IMR-90 (cell line): ENCODE measurements around the gene DNAH8. TPM values are rescaled to one million over a fixed set of nuclear protein-coding genes. Genes with fewer than 3 reads are reported as not detected.

ENCODE experiments used
- ATAC-seq: fragments of 200-7000 bp; cut with Tn5 transposase; 2 replicates; pipeline ENCODE4 v1.9.1; 2020; ENCODE audit warnings: low read depth, mild to moderate bottlenecking, moderate library complexity
- BruUV-seq: library from RNA; stranded (reverse); fragments of 400-500 nt; replicated peaks from 2 replicates; lab custom pipeline; 2021; lab: Mats Ljungman, UMichigan
- CTCF ChIA-PET: fragments of 300-600 bp; formaldehyde crosslinking; extraction: SDS; loops from one replicate; lab custom pipeline; 2021; ENCODE audit warnings: antibody characterized with exemption; lab: Yijun Ruan, JAX
- POLR2A ChIA-PET: fragments of 300-600 bp; sonication (Branson Sonifier 250); formaldehyde crosslinking; loops from one replicate; lab custom pipeline; 2022; ENCODE audit warnings: antibody characterized with exemption; ENCODE audit not compliant: unreplicated experiment; lab: Charles Lee
- DNase-seq: peaks from one replicate; pipeline ENCODE4 v3.0.0; 2013
- H2AFZ ChIP-seq: replicated peaks from 2 replicates; pipeline ENCODE3; 2013; ENCODE audit warnings: low read length, mild to moderate bottlenecking; ENCODE audit not compliant: poor library complexity
- H2AK5ac ChIP-seq: 2 replicates; pipeline ENCODE4 v1.6.1; 2013; ENCODE audit warnings: low read depth, low read length, inconsistent platforms
- H2AK9ac ChIP-seq: replicated peaks from 2 replicates; pipeline ENCODE3; 2013; ENCODE audit warnings: mild to moderate bottlenecking, low read depth, low read length, moderate library complexity; ENCODE audit not compliant: poor library complexity
- H2BK120ac ChIP-seq: 2 replicates; pipeline ENCODE4 v1.6.1; 2013; ENCODE audit warnings: low read depth, low read length, inconsistent platforms
- H2BK15ac ChIP-seq: 3 replicates; pipeline ENCODE4 v1.6.1; 2013; ENCODE audit warnings: low read depth, low read length, inconsistent platforms
- H2BK20ac ChIP-seq: 2 replicates; pipeline ENCODE4 v1.6.1; 2013; ENCODE audit warnings: low read depth, mild to moderate bottlenecking, inconsistent platforms, low read length, moderate library complexity
- H2BK5ac ChIP-seq: 2 replicates; pipeline ENCODE4 v1.6.1; 2013; ENCODE audit warnings: mild to moderate bottlenecking, low read depth, low read length, inconsistent platforms; ENCODE audit not compliant: poor library complexity, severe bottlenecking
- H3K14ac ChIP-seq: replicated peaks from 2 replicates; pipeline ENCODE4 v1.6.1; 2013; ENCODE audit warnings: low read depth, low read length, inconsistent platforms
- H3K18ac ChIP-seq: 2 replicates; pipeline ENCODE4 v1.6.1; 2013; ENCODE audit warnings: low read depth, low read length, control low read depth
- H3K23ac ChIP-seq: 2 replicates; pipeline ENCODE4 v1.6.1; 2013; ENCODE audit warnings: low read depth, low read length, inconsistent platforms
- H3K27ac ChIP-seq: 2 replicates; pipeline ENCODE4 v1.5.1; 2013; ENCODE audit warnings: mild to moderate bottlenecking, control low read depth, low read length; ENCODE audit not compliant: insufficient read depth
- H3K27me3 ChIP-seq: 2 replicates; pipeline ENCODE4 v1.6.1; 2013; ENCODE audit warnings: low read length; ENCODE audit not compliant: control insufficient read depth, insufficient read depth
- H3K36me3 ChIP-seq: 2 replicates; pipeline ENCODE4 v1.6.1; 2013; ENCODE audit warnings: low read length, mixed read lengths; ENCODE audit not compliant: control insufficient read depth, insufficient read depth
- H3K4ac ChIP-seq: 2 replicates; pipeline ENCODE4 v1.6.1; 2013; ENCODE audit warnings: low read depth, low read length, inconsistent platforms
- H3K4me1 ChIP-seq: 2 replicates; pipeline ENCODE4 v1.6.1; 2013; ENCODE audit warnings: low read length, mixed read lengths; ENCODE audit not compliant: control insufficient read depth, insufficient read depth
- H3K4me2 ChIP-seq: 2 replicates; pipeline ENCODE4 v1.6.1; 2013; ENCODE audit warnings: low read depth, mild to moderate bottlenecking, control low read depth, low read length, moderate library complexity
- H3K4me3 ChIP-seq: 2 replicates; pipeline ENCODE4 v1.5.1; 2013; ENCODE audit warnings: low read depth, mild to moderate bottlenecking, control low read depth, low read length, moderate library complexity; ENCODE audit not compliant: insufficient read depth
- H3K56ac ChIP-seq: 2 replicates; pipeline ENCODE4 v1.6.1; 2013; ENCODE audit warnings: low read length, inconsistent platforms; ENCODE audit not compliant: insufficient read depth; ENCODE audit errors: extremely low read depth
- H3K79me1 ChIP-seq, 2 experiments: 2 replicates each; pipeline ENCODE4 v1.6.1; 2013; ENCODE audit warnings: low read length in 2 of 2, inconsistent platforms in 1 of 2, low read depth in 1 of 2
- H3K9ac ChIP-seq: 2 replicates; pipeline ENCODE4 v1.6.1; 2013; ENCODE audit warnings: low read depth, low read length, control low read depth
- H3K9me1 ChIP-seq: 2 replicates; pipeline ENCODE4 v1.6.1; 2013; ENCODE audit warnings: low read length, inconsistent platforms; ENCODE audit not compliant: insufficient read depth
- H3K9me3 ChIP-seq: 2 replicates; pipeline ENCODE4 v1.6.1; 2013; ENCODE audit warnings: low read length; ENCODE audit not compliant: control insufficient read depth, insufficient read depth
- H4K20me1 ChIP-seq: 2 replicates; pipeline ENCODE4 v1.6.1; 2013; ENCODE audit warnings: low read length, inconsistent platforms; ENCODE audit not compliant: insufficient read depth
- H4K5ac ChIP-seq: 2 replicates; pipeline ENCODE4 v1.6.1; 2013; ENCODE audit warnings: mild to moderate bottlenecking, low read depth, low read length, control low read depth
- H4K8ac ChIP-seq, 2 experiments: 2 replicates each; pipeline ENCODE4 v1.6.1; 2013; ENCODE audit warnings: low read depth in 2 of 2, low read length in 2 of 2, control low read depth in 1 of 2, inconsistent platforms in 1 of 2
- H4K91ac ChIP-seq: 2 replicates; pipeline ENCODE4 v1.6.1; 2013; ENCODE audit warnings: low read depth, low read length, inconsistent platforms; ENCODE audit not compliant: insufficient read depth
- CHD1 ChIP-seq: IDR thresholded peaks from 2 replicates; pipeline ENCODE4 v1.6.1; 2012; ENCODE audit warnings: low read depth, low read length, improper control_type of control experiment
- ELK1 ChIP-seq: fragments of 150-350 bp; IDR thresholded peaks from 2 replicates; pipeline ENCODE4 v1.6.1; 2016; ENCODE audit warnings: low read depth, mild to moderate bottlenecking, low read length, moderate library complexity, borderline replicate concordance
- MAZ ChIP-seq: IDR thresholded peaks from 2 replicates; pipeline ENCODE4 v1.6.1; 2012; ENCODE audit warnings: low read depth, mild to moderate bottlenecking, low read length, improper control_type of control experiment, moderate library complexity, borderline replicate concordance
- WGBS, 2 experiments: methylation state at CpG; one replicate each; pipeline versions ENCODE4 v1.1.5 to v1.1.7; 2013; ENCODE audit warnings: missing lambda C conversion rate in 2 of 2; ENCODE audit not compliant: insufficient read length in 1 of 2; ENCODE audit errors: extremely low coverage in 2 of 2; 5-methylcytosine and 5-hydroxymethylcytosine counted together
- dilution Hi-C: fragments of 300-500 bp; cut with HindIII; formaldehyde crosslinking; loops from one replicate; pipeline ENCODE4 v1.14.3; 2018; ENCODE audit warnings: low sequenced_read_pairs; ENCODE audit not compliant: unreplicated experiment
- in situ Hi-C: fragments of 300-500 bp; cut with MboI; formaldehyde crosslinking; loops from 3 replicates; pipeline ENCODE4 v1.14.3; 2019; ENCODE audit warnings: low sequenced_read_pairs, inconsistent platforms, mixed read lengths
- intact Hi-C: fragments of 100-400 bp; cut with micrococcal nuclease; formaldehyde crosslinking; loops from 2 replicates; pipeline ENCODE4 v1.10.0; 2022
- polyA plus RNA-seq, 3 experiments: library from polyadenylated mRNA; depleted of rRNA; stranded (reverse); fragments of >200 nt; gene quantifications; 2 replicates each; pipeline ENCODE4 v1.2.3, GENCODE V29; 2012; ENCODE audit warnings: low replicate concordance in 1 of 3
- total RNA-seq: library from RNA; depleted of rRNA; stranded (reverse); fragments of >200 nt; gene quantifications from 2 replicates; pipeline ENCODE4 v1.2.3, GENCODE V29; 2012

DNAH8 gene
- total and polyA plus RNA-seq, 2 of the 4 experiments (the other 2 are of a cell fraction) = not detected

- Histone ChIP-seq H3K4ac (no peak overlapping the region), H3K9ac (no peak overlapping the region), H4K20me1 (no peaks in the 10 kb centered on the region), H3K9me1 (no peaks in the 10 kb centered on the region), H4K5ac (no peak overlapping the region), H3K36me3 (no peaks in the 10 kb centered on the region), H4K8ac (no peak overlapping the region), H3K4me2 (no peak overlapping the region), H3K4me1 (no peaks in the 10 kb centered on the region), H2BK120ac (no peak overlapping the region), H3K79me1 (peaks cover 9 to 10% of the 10 kb centered on the region in 2 experiments), H3K27ac (no peak overlapping the region), H3K27me3 (peaks cover 6% of the 10 kb centered on the region), H3K14ac (no peak overlapping the region), H2AK5ac (no peak overlapping the region), H2BK15ac (no peak overlapping the region), H2AFZ (no peak overlapping the region), H3K18ac (no peak overlapping the region), H3K56ac (no peak overlapping the region), H2BK20ac (no peak overlapping the region), H3K4me3 (no peak overlapping the region), H2AK9ac (no peak overlapping the region), H2BK5ac (no peak overlapping the region), H3K23ac (no peak overlapping the region), H3K9me3 (no peaks in the 10 kb centered on the region), H4K91ac (no peak overlapping the region)
- CTCF ChIA-PET = no interaction called here
- WGBS, 2 experiments = no CpG with 5 or more reads among the region's 2 CpGs
- in situ Hi-C loops (no loop called here), dilution Hi-C loops (no loop called here), intact Hi-C loops (no loop called here)
- no TSS peak for BruUV-seq
- no peak for DNase-seq
- no peak for ATAC-seq
- POLR2A ChIA-PET = no interaction called here
- TF ChIP-seq CHD1 = no peak
- no peak for TF ChIP-seq ELK1
- no peak for TF ChIP-seq MAZ
Measured at GRCh38 chr6:38705924-38706323, 9.2 kb upstream of the DNAH8 start.
